CD4-positive, alpha-beta T cell treated with Interleukin-2 at 100 ng/mL for 4 hours (primary cell): ENCODE results near the gene SHISA6.

ENCODE experiments used
- DNase-seq: peaks from one replicate; pipeline ENCODE4 v3.0.0-alpha.2; 2020; ENCODE audit warnings: low spot score

SHISA6 gene

GRCh38 chr17:11240841-11241610, at the start of gene SHISA6:
TSS of gene SHISA6 (plus strand) at chr17:11241213.
- no peak for DNase-seq

- no peak for DNase-seq
Measured at GRCh38 chr17:11195801-11196200, 45.2 kb upstream of the SHISA6 start.

GRCh38 chr17:11204991-11205390, 36.0 kb upstream of the SHISA6 start:
- DNase-seq: no peak

GRCh38 chr17:11205659-11206058, 35.4 kb upstream of the SHISA6 start:
- DNase-seq: no peak

GRCh38 chr17:11209906-11210305, 31.1 kb upstream of the SHISA6 start:
- DNase-seq: no peak

- no peak for DNase-seq
Measured at GRCh38 chr17:11212792-11213191, 28.2 kb upstream of the SHISA6 start.

GRCh38 chr17:11216976-11217375, 24.0 kb upstream of the SHISA6 start:
- no peak for DNase-seq

- DNase-seq: no peak
Measured at GRCh38 chr17:11221196-11221595, 19.8 kb upstream of the SHISA6 start.

GRCh38 chr17:11221721-11222120, 19.3 kb upstream of the SHISA6 start:
- DNase-seq: no peak

GRCh38 chr17:11238705-11239104, 2.3 kb upstream of the SHISA6 start:
- DNase-seq: no peak

- DNase-seq: no peak
Measured at GRCh38 chr17:11239379-11239970, 1.5 kb upstream of the SHISA6 start.

GRCh38 chr17:11240041-11240840, 772 bp upstream of the SHISA6 start:
- DNase-seq: no peak

GRCh38 chr17:11241611-11242226, 706 bp downstream of the SHISA6 start:
- no peak for DNase-seq

- DNase-seq: no peak
Measured at GRCh38 chr17:11242411-11242810, 1.4 kb downstream of the SHISA6 start.

- DNase-seq: no peak
Measured at GRCh38 chr17:11244776-11245175, 3.8 kb downstream of the SHISA6 start.

- DNase-seq: no peak
Measured at GRCh38 chr17:11245187-11245586, 4.2 kb downstream of the SHISA6 start.

GRCh38 chr17:11245791-11246190, 4.8 kb downstream of the SHISA6 start:
- no peak for DNase-seq

GRCh38 chr17:11250161-11250560, 9.1 kb downstream of the SHISA6 start:
- DNase-seq: no peak

- no peak for DNase-seq
Measured at GRCh38 chr17:11251561-11252107, 10.6 kb downstream of the SHISA6 start.

- DNase-seq: no peak
Measured at GRCh38 chr17:11252146-11252545, 11.1 kb downstream of the SHISA6 start.

GRCh38 chr17:11256877-11257276, 15.9 kb downstream of the SHISA6 start:
- no peak for DNase-seq

- no peak for DNase-seq
Measured at GRCh38 chr17:11264183-11264871, 23.3 kb downstream of the SHISA6 start.
